H9 (cell line): ENCODE data around the gene CTDNEP1. TPM values are rescaled to one million over a fixed set of nuclear protein-coding genes. Genes with fewer than 3 reads are reported as not detected.

ENCODE experiments used
- DNase-seq: peaks from one replicate; pipeline ENCODE4 v3.0.0-alpha.2; 2017
- H2AFZ ChIP-seq: one replicate; pipeline ENCODE4 v1.6.1; 2013; ENCODE audit warnings: mild to moderate bottlenecking, low read length, control low read depth, moderate library complexity
- H2AK5ac ChIP-seq: 2 replicates; pipeline ENCODE4 v1.6.1; 2013; ENCODE audit warnings: low read length, control low read depth, mixed read lengths; ENCODE audit not compliant: insufficient read length
- H2BK120ac ChIP-seq: one replicate; pipeline ENCODE4 v1.6.1; 2013; ENCODE audit warnings: low read depth, mild to moderate bottlenecking, low read length, control low read depth, inconsistent platforms; ENCODE audit not compliant: poor library complexity, severe bottlenecking
- H2BK12ac ChIP-seq: 2 replicates; pipeline ENCODE4 v1.6.1; 2013; ENCODE audit warnings: low read length, control low read depth, mixed read lengths, low read depth; ENCODE audit not compliant: insufficient read length
- H2BK15ac ChIP-seq: 2 replicates; pipeline ENCODE4 v1.6.1; 2013; ENCODE audit warnings: low read depth, low read length, control low read depth
- H2BK20ac ChIP-seq: one replicate; pipeline ENCODE4 v1.6.1; 2013; ENCODE audit warnings: low read depth, mild to moderate bottlenecking, low read length, control low read depth, inconsistent platforms; ENCODE audit not compliant: poor library complexity, severe bottlenecking
- H2BK5ac ChIP-seq: 2 replicates; pipeline ENCODE4 v1.6.1; 2013; ENCODE audit warnings: low read length, control low read depth, mixed read lengths; ENCODE audit not compliant: insufficient read length
- H3K14ac ChIP-seq: 2 replicates; pipeline ENCODE4 v1.6.1; 2013; ENCODE audit warnings: low read length, control low read depth; ENCODE audit not compliant: insufficient read depth
- H3K18ac ChIP-seq: 2 replicates; pipeline ENCODE4 v1.6.1; 2013; ENCODE audit warnings: low read depth, mild to moderate bottlenecking, mixed read lengths, low read length, control low read depth; ENCODE audit not compliant: insufficient read length
- H3K23ac ChIP-seq: 2 replicates; pipeline ENCODE4 v1.6.1; 2013; ENCODE audit warnings: low read length, control low read depth, mixed read lengths, low read depth; ENCODE audit not compliant: insufficient read length
- H3K23me2 ChIP-seq: 2 replicates; pipeline ENCODE4 v1.6.1; 2013; ENCODE audit warnings: low read depth, mild to moderate bottlenecking, mixed read lengths, low read length, control low read depth; ENCODE audit not compliant: insufficient read length, poor library complexity, severe bottlenecking
- H3K27ac ChIP-seq: 2 replicates; pipeline ENCODE4 v1.5.1; 2013; ENCODE audit warnings: low read length, control low read depth, mixed read lengths, low read depth; ENCODE audit not compliant: insufficient read length
- H3K27me3 ChIP-seq: 2 replicates; pipeline ENCODE4 v1.6.1; 2013; ENCODE audit warnings: low read length, control low read depth, inconsistent platforms; ENCODE audit not compliant: insufficient read depth
- H3K4ac ChIP-seq: 2 replicates; pipeline ENCODE4 v1.6.1; 2013; ENCODE audit warnings: low read depth, mild to moderate bottlenecking, control low read depth, inconsistent platforms, low read length, moderate library complexity
- H3K4me1 ChIP-seq: 2 replicates; pipeline ENCODE4 v1.6.1; 2013; ENCODE audit warnings: low read length, control low read depth, inconsistent platforms; ENCODE audit not compliant: insufficient read depth
- H3K4me2 ChIP-seq: 2 replicates; pipeline ENCODE4 v1.6.1; 2013; ENCODE audit warnings: low read length, control low read depth, mixed read lengths; ENCODE audit not compliant: insufficient read length, insufficient read depth
- H3K56ac ChIP-seq: 2 replicates; pipeline ENCODE4 v1.6.1; 2013; ENCODE audit warnings: low read depth, mild to moderate bottlenecking, mixed read lengths, low read length, control low read depth; ENCODE audit not compliant: insufficient read length
- H3K79me1 ChIP-seq: 2 replicates; pipeline ENCODE4 v1.6.1; 2013; ENCODE audit warnings: low read depth, mild to moderate bottlenecking, moderate library complexity, low read length, control low read depth, inconsistent platforms; ENCODE audit not compliant: insufficient read depth, poor library complexity, severe bottlenecking
- H3K79me2 ChIP-seq: 2 replicates; pipeline ENCODE4 v1.6.1; 2013; ENCODE audit warnings: low read length, control low read depth, inconsistent platforms; ENCODE audit not compliant: insufficient read depth
- H3K9ac ChIP-seq: 2 replicates; pipeline ENCODE4 v1.6.1; 2013; ENCODE audit warnings: low read length, control low read depth, mixed read lengths; ENCODE audit not compliant: insufficient read length; ENCODE audit errors: extremely low read depth
- H3K9me3 ChIP-seq: one replicate; pipeline ENCODE4 v1.6.1; 2013; ENCODE audit warnings: low read depth, low read length, inconsistent platforms; ENCODE audit not compliant: control insufficient read depth
- H3T11ph ChIP-seq: one replicate; pipeline ENCODE4 v1.6.1; 2013; ENCODE audit warnings: mild to moderate bottlenecking, low read length, control low read depth, inconsistent platforms
- H4K20me1 ChIP-seq: one replicate; pipeline ENCODE4 v1.6.1; 2013; ENCODE audit not compliant: control insufficient read depth, insufficient read length, insufficient read depth
- H4K5ac ChIP-seq: 2 replicates; pipeline ENCODE4 v1.6.1; 2013; ENCODE audit warnings: low read depth, mild to moderate bottlenecking, mixed read lengths, low read length, control low read depth; ENCODE audit not compliant: insufficient read length
- H4K8ac ChIP-seq: replicated peaks from 2 replicates; pipeline ENCODE4 v1.6.1; 2013; ENCODE audit warnings: low read length, control low read depth, mixed read lengths, low read depth; ENCODE audit not compliant: insufficient read length
- H4K91ac ChIP-seq: 2 replicates; pipeline ENCODE4 v1.6.1; 2013; ENCODE audit warnings: low read depth, mild to moderate bottlenecking, moderate library complexity, mixed read lengths, low read length, control low read depth; ENCODE audit not compliant: insufficient read length
- H3K27ac Mint-ChIP-seq, 3 experiments: 2 replicates in 2 of 3; 3 replicates in 1 of 3; pipeline ENCODE4 v1.8.0; 2020 to 2021; ENCODE audit warnings: mixed read lengths in 3 of 3, mild to moderate bottlenecking in 1 of 3, moderate library complexity in 1 of 3
- H3K27me3 Mint-ChIP-seq: 2 replicates; pipeline ENCODE4 v1.8.0; 2021; ENCODE audit warnings: low read depth, mild to moderate bottlenecking, moderate library complexity, mixed read lengths
- H3K36me3 Mint-ChIP-seq, 3 experiments: 2 replicates in 2 of 3; 3 replicates in 1 of 3; pipeline ENCODE4 v1.8.0; 2020 to 2021; ENCODE audit warnings: low read depth in 3 of 3, mixed read lengths in 3 of 3; ENCODE audit not compliant: insufficient read depth in 1 of 3
- H3K4me1 Mint-ChIP-seq, 2 experiments: 2 replicates each; pipeline ENCODE4 v1.8.0; 2020; ENCODE audit warnings: mixed read lengths in 2 of 2
- H3K4me3 Mint-ChIP-seq, 2 experiments: 2 replicates in 1 of 2; 3 replicates in 1 of 2; pipeline ENCODE4 v1.8.0; 2020 to 2021; ENCODE audit warnings: mild to moderate bottlenecking in 2 of 2, mixed read lengths in 2 of 2, moderate library complexity in 1 of 2
- H3K9me3 Mint-ChIP-seq, 2 experiments: 2 replicates in 1 of 2; 3 replicates in 1 of 2; pipeline ENCODE4 v1.8.0; 2020; ENCODE audit warnings: mild to moderate bottlenecking in 2 of 2, mixed read lengths in 2 of 2, moderate library complexity in 1 of 2
- WGBS: extraction: QIAGEN DNeasy Blood & Tissue Kit; methylation state at CpG from one replicate; pipeline ENCODE4 v1.1.7; 2013; ENCODE audit warnings: missing lambda C conversion rate, low lambda C conversion rate, mixed read lengths; ENCODE audit not compliant: insufficient read length; ENCODE audit errors: extremely low coverage; 5-methylcytosine and 5-hydroxymethylcytosine counted together
- total RNA-seq: library from RNA; stranded (reverse); gene quantifications from 2 replicates; pipeline ENCODE4 v1.2.1, GENCODE V29; 2021
- TF ChIP-seq, protein P1 (sequence below): fragments of 200-600 bp; sonication (generic); conservative IDR thresholded peaks from 3 replicates; pipeline ENCODE4 v1.8.0; 2021; ENCODE audit warnings: antibody characterized with exemption, mild to moderate bottlenecking

CTDNEP1 gene
- total RNA-seq, 1 experiment from 2014 or later: 134 TPM

DNA sequence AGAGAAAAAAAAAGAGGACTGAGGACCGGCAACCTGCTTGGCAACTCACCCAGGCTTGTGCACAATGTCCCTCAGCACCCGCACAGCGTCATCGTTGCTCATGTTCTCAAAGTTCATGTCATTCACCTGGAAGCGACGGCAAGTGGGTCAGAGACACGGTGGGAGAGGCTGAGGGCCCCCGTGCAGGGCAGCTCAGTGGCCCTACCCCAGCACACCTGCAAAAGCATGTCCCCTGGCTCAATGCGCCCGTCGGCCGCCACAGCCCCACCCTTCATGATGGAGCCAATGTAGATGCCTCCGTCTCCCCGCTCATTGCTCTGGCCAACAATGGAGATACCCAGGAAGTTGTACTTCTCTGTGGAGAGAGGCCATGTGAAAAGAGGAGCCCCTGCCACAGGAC lies 22.6 kb downstream of the CTDNEP1 start:
- TF ChIP-seq, protein P1, sequence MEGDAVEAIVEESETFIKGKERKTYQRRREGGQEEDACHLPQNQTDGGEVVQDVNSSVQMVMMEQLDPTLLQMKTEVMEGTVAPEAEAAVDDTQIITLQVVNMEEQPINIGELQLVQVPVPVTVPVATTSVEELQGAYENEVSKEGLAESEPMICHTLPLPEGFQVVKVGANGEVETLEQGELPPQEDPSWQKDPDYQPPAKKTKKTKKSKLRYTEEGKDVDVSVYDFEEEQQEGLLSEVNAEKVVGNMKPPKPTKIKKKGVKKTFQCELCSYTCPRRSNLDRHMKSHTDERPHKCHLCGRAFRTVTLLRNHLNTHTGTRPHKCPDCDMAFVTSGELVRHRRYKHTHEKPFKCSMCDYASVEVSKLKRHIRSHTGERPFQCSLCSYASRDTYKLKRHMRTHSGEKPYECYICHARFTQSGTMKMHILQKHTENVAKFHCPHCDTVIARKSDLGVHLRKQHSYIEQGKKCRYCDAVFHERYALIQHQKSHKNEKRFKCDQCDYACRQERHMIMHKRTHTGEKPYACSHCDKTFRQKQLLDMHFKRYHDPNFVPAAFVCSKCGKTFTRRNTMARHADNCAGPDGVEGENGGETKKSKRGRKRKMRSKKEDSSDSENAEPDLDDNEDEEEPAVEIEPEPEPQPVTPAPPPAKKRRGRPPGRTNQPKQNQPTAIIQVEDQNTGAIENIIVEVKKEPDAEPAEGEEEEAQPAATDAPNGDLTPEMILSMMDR: no peak
- no peak overlapping the region for H3K18ac ChIP-seq
- no CpG with 5 or more reads among the region's 14 CpGs for WGBS
- no peaks in the 10 kb centered on the region for H3K9me3 ChIP-seq
- H3K4me2 ChIP-seq: no peak overlapping the region
- DNase-seq: no peak
- no peak overlapping the region for H4K91ac ChIP-seq
- H3K14ac ChIP-seq: no peak overlapping the region
- no peak overlapping the region for H2AK5ac ChIP-seq
- H4K5ac ChIP-seq: no peak overlapping the region
- H2BK120ac ChIP-seq: no peak overlapping the region
- H3K4me1 ChIP-seq: no peaks in the 10 kb centered on the region
- 0 out of 7 replicates have a peak overlapping the region, but pooled peaks of 1 of the 3 experiments have one; percentile 40 for H3K27ac Mint-ChIP-seq
- peaks cover 13% of the 10 kb centered on the region for H3K79me1 ChIP-seq
- H3K27me3 ChIP-seq: no peaks in the 10 kb centered on the region
- H3K27me3 Mint-ChIP-seq: no peaks in the 10 kb centered on the region
- H2BK5ac ChIP-seq: no peak overlapping the region
- peaks cover 16 to 18% of the 10 kb centered on the region in 2 experiments for H3K4me1 Mint-ChIP-seq
- no peaks in the 10 kb centered on the region for H4K20me1 ChIP-seq
- no peak overlapping the region for H3K27ac ChIP-seq
- H3K23ac ChIP-seq: no peak overlapping the region
- H2BK12ac ChIP-seq: no peak overlapping the region
- H3T11ph ChIP-seq: no peak overlapping the region
- no peak overlapping the region for H3K4ac ChIP-seq
- H2BK20ac ChIP-seq: no peak overlapping the region
- H3K9me3 Mint-ChIP-seq: no peaks in the 10 kb centered on the region
- H3K36me3 Mint-ChIP-seq: peaks cover 37 to 72% (median 66%) of the 10 kb centered on the region in 3 experiments; a peak in 6 of 7 replicates
- no peak overlapping the region for H3K9ac ChIP-seq
- peaks cover 15% of the 10 kb centered on the region; the same call in 1 of the 2 replicates for H3K79me2 ChIP-seq
- no peak overlapping the region for H4K8ac ChIP-seq
- no peak overlapping the region for H2BK15ac ChIP-seq
- no peak overlapping the region; a peak in 1 of 5 replicates for H3K4me3 Mint-ChIP-seq
- H3K23me2 ChIP-seq: peaks cover 3% of the 10 kb centered on the region
- no peak overlapping the region for H3K56ac ChIP-seq
- H2AFZ ChIP-seq: no peak overlapping the region
